OCI-LY1 (cell line): ENCODE data around the gene MBNL1.
A peak's percentile ranks its signal among the peaks of the same experiment; 100 is the strongest.

Experiments used
- H2AFZ ChIP-seq: fragments of 200-600 bp; sonication (generic), shearing (Covaris generic); 2 replicates; pipeline ENCODE4 v1.6.0; 2014; ENCODE audit warnings: antibody characterized with exemption, mild to moderate bottlenecking, low read length
- H3F3A ChIP-seq: fragments of 200-600 bp; sonication (generic), shearing (Covaris generic); 2 replicates; pipeline ENCODE4 v1.6.0; 2014; ENCODE audit warnings: mild to moderate bottlenecking, antibody characterized with exemption, low read length, moderate library complexity; ENCODE audit not compliant: insufficient read depth
- H3K27ac ChIP-seq: fragments of 200-600 bp; sonication (generic); 2 replicates; pipeline ENCODE4 v1.5.1; 2014; ENCODE audit warnings: low read length, mixed run types, mild to moderate bottlenecking, low read depth; ENCODE audit not compliant: poor library complexity, severe bottlenecking
- H3K27me3 ChIP-seq: fragments of 200-600 bp; sonication (generic); 2 replicates; pipeline ENCODE4 v1.6.0; 2014; ENCODE audit warnings: antibody characterized with exemption, mild to moderate bottlenecking, low read length, moderate library complexity; ENCODE audit not compliant: insufficient read depth
- H3K36me3 ChIP-seq: fragments of 200-600 bp; sonication (generic); 2 replicates; pipeline ENCODE4 v1.6.1; 2014; ENCODE audit warnings: mild to moderate bottlenecking, antibody characterized with exemption, low read length, moderate library complexity, mixed read lengths; ENCODE audit not compliant: insufficient read depth
- H3K4me1 ChIP-seq: fragments of 200-600 bp; sonication (generic); 2 replicates; pipeline ENCODE4 v1.5.1; 2014; ENCODE audit warnings: mild to moderate bottlenecking, low read length, moderate library complexity; ENCODE audit not compliant: insufficient read depth, severe bottlenecking
- H3K4me2 ChIP-seq: fragments of 200-600 bp; sonication (generic), shearing (Covaris generic); 2 replicates; pipeline ENCODE4 v1.6.1; 2014; ENCODE audit warnings: low read length
- H3K4me3 ChIP-seq: fragments of 200-600 bp; sonication (generic); 2 replicates; pipeline ENCODE4 v1.5.1; 2014; ENCODE audit warnings: low read length, low read depth, mild to moderate bottlenecking, mixed read lengths; ENCODE audit not compliant: poor library complexity, severe bottlenecking
- H3K79me2 ChIP-seq: fragments of 200-600 bp; shearing (Covaris generic); 2 replicates; pipeline ENCODE4 v1.6.1; 2016; ENCODE audit warnings: mixed run types, low read length, mixed read lengths; ENCODE audit not compliant: insufficient read depth
- H3K9ac ChIP-seq: fragments of 200-600 bp; sonication (generic), shearing (Covaris generic); 2 replicates; pipeline ENCODE4 v1.6.1; 2014; ENCODE audit warnings: mild to moderate bottlenecking, low read length, mixed read lengths
- H3K9me2 ChIP-seq: fragments of 200-600 bp; sonication (generic), shearing (Covaris generic); 2 replicates; pipeline ENCODE4 v1.6.1; 2014; ENCODE audit warnings: low read depth, mild to moderate bottlenecking, low read length, mixed read lengths
- H3K9me3 ChIP-seq: fragments of 200-600 bp; shearing (Covaris generic); 2 replicates; pipeline ENCODE4 v1.6.1; 2014; ENCODE audit warnings: low read length, mixed read lengths
- H4K20me1 ChIP-seq: fragments of 200-600 bp; sonication (generic), shearing (Covaris generic); 2 replicates; pipeline ENCODE4 v1.6.0; 2016; ENCODE audit warnings: mild to moderate bottlenecking, low read length; ENCODE audit not compliant: insufficient read depth
- CTCF ChIP-seq: fragments of 200-600 bp; sonication (generic), shearing (Covaris generic); IDR thresholded peaks from 2 replicates; pipeline ENCODE4 v1.5.1; 2017; ENCODE audit warnings: mild to moderate bottlenecking, antibody characterized with exemption, low read length, moderate library complexity, mixed read lengths
- EZH2 ChIP-seq: fragments of 200-600 bp; sonication (generic), shearing (Covaris generic); IDR thresholded peaks from 2 replicates; pipeline ENCODE4 v1.8.0; 2017; ENCODE audit warnings: borderline replicate concordance, mixed run types, mild to moderate bottlenecking, antibody characterized with exemption, low read length, moderate library complexity, mixed read lengths

The MBNL1 gene

GRCh38 chr3:152243301-152243711 lies 25.4 kb upstream of the MBNL1 start:
- Histone ChIP-seq H3K9ac (peak overlapping the region; percentile 34), H2AFZ (no peak overlapping the region), H3K79me2 (peaks cover 42% of the 10 kb centered on the region), H3K4me3 (peak overlapping the region; percentile 63), H3K36me3 (no peaks in the 10 kb centered on the region), H3K27me3 (no peaks in the 10 kb centered on the region), H3K4me1 (peaks cover 76% of the 10 kb centered on the region), H3K9me2 (no peaks in the 10 kb centered on the region), H3K27ac (peak overlapping the region; percentile 86), H3F3A (peaks cover 11% of the 10 kb centered on the region), H4K20me1 (no peaks in the 10 kb centered on the region), H3K9me3 (peaks cover 3% of the 10 kb centered on the region; the same call in 1 of the 2 replicates), H3K4me2 (peak overlapping the region; percentile 75)
- no peak for TF ChIP-seq CTCF
- TF ChIP-seq EZH2 = no peak

- TF ChIP-seq EZH2 = no peak
- TF ChIP-seq CTCF = no peak
- Histone ChIP-seq H3K4me3 (peak overlapping the region; percentile 63), H3K4me1 (peaks cover 76% of the 10 kb centered on the region), H3K27me3 (no peaks in the 10 kb centered on the region), H3K27ac (peak overlapping the region; percentile 86), H2AFZ (no peak overlapping the region), H3K79me2 (peaks cover 42% of the 10 kb centered on the region), H4K20me1 (no peaks in the 10 kb centered on the region), H3K9me2 (no peaks in the 10 kb centered on the region), H3K9ac (peak overlapping the region; percentile 74), H3K9me3 (peaks cover 3% of the 10 kb centered on the region; the same call in 1 of the 2 replicates), H3F3A (peaks cover 11% of the 10 kb centered on the region), H3K4me2 (peak overlapping the region; percentile 75), H3K36me3 (no peaks in the 10 kb centered on the region)
Observed at GRCh38 chr3:152243721-152244516, 24.8 kb upstream of the MBNL1 start.

GRCh38 chr3:152244517-152244888 lies 24.2 kb upstream of the MBNL1 start:
- peaks cover 11% of the 10 kb centered on the region for H3F3A ChIP-seq
- H3K9me3 ChIP-seq = peaks cover 3% of the 10 kb centered on the region; the same call in 1 of the 2 replicates
- peak overlapping the region; percentile 75 for H3K4me2 ChIP-seq
- no peak overlapping the region for H2AFZ ChIP-seq
- no peaks in the 10 kb centered on the region for H3K27me3 ChIP-seq
- peak overlapping the region; percentile 74 for H3K9ac ChIP-seq
- peak overlapping the region; percentile 86 for H3K27ac ChIP-seq
- peak overlapping the region; percentile 63 for H3K4me3 ChIP-seq
- H3K36me3 ChIP-seq = no peaks in the 10 kb centered on the region
- H3K9me2 ChIP-seq = no peaks in the 10 kb centered on the region
- peaks cover 71% of the 10 kb centered on the region for H3K4me1 ChIP-seq
- no peaks in the 10 kb centered on the region for H4K20me1 ChIP-seq
- H3K79me2 ChIP-seq = peaks cover 42% of the 10 kb centered on the region
- TF ChIP-seq CTCF (no peak), EZH2 (no peak)
